ENCODE measurements around the gene IL10.

DNA sequence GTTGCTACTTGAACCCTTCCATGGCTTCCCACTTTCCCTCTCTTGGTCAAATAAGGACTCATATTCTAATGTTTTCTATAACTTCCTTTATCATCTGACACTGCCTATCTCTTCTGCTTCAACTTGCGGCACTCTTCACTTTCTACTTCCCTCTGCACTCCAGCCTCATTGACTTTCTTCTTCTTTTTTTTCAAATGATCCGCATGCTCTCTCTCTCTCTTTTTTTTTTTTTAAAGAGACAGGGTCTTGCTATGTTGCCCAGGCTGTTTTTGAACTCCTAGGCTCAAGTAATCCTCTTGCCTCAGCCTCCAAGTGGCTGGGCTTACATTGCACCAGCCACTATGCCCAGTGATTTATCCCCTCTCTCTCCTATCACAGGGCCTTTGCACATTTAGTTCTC is 7.3 kb upstream of the IL10 start:
- TF ChIP-seq ZNF565 (CRISPR knock-in tag; conservative IDR thresholded peaks at IDR 0.05; ENCODE audit: low read depth) (no peak), ZNF8 (CRISPR knock-in tag; IDR thresholded peaks at IDR 0.05) (no peak), TOX (CRISPR knock-in tag; IDR thresholded peaks at IDR 0.05; ENCODE audit: borderline replicate concordance) (no peak), SNAI2 (CRISPR knock-in tag; IDR thresholded peaks at IDR 0.05) (no peak), ESRRG (CRISPR knock-in tag; IDR thresholded peaks at IDR 0.05) (no peak), BACH2 (CRISPR knock-in tag; IDR thresholded peaks at IDR 0.05; ENCODE audit: borderline replicate concordance) (no peak), ARNTL (CRISPR knock-in tag; IDR thresholded peaks at IDR 0.05; ENCODE audit: borderline replicate concordance, low read depth) (no peak), ZFP3 (CRISPR knock-in tag; IDR thresholded peaks at IDR 0.05) (no peak), RARB (CRISPR knock-in tag; IDR thresholded peaks at IDR 0.05) (no peak), ZNF70 (CRISPR knock-in tag; IDR thresholded peaks at IDR 0.05) (no peak), ISL1 (CRISPR knock-in tag; IDR thresholded peaks at IDR 0.05) (no peak)
- TF ChIP-seq, protein P1, sequence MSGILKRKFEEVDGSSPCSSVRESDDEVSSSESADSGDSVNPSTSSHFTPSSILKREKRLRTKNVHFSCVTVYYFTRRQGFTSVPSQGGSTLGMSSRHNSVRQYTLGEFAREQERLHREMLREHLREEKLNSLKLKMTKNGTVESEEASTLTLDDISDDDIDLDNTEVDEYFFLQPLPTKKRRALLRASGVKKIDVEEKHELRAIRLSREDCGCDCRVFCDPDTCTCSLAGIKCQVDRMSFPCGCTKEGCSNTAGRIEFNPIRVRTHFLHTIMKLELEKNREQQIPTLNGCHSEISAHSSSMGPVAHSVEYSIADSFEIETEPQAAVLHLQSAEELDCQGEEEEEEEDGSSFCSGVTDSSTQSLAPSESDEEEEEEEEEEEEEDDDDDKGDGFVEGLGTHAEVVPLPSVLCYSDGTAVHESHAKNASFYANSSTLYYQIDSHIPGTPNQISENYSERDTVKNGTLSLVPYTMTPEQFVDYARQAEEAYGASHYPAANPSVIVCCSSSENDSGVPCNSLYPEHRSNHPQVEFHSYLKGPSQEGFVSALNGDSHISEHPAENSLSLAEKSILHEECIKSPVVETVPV (CRISPR knock-in tag; IDR thresholded peaks at IDR 0.05) = no peak
- TF ChIP-seq, protein P2, sequence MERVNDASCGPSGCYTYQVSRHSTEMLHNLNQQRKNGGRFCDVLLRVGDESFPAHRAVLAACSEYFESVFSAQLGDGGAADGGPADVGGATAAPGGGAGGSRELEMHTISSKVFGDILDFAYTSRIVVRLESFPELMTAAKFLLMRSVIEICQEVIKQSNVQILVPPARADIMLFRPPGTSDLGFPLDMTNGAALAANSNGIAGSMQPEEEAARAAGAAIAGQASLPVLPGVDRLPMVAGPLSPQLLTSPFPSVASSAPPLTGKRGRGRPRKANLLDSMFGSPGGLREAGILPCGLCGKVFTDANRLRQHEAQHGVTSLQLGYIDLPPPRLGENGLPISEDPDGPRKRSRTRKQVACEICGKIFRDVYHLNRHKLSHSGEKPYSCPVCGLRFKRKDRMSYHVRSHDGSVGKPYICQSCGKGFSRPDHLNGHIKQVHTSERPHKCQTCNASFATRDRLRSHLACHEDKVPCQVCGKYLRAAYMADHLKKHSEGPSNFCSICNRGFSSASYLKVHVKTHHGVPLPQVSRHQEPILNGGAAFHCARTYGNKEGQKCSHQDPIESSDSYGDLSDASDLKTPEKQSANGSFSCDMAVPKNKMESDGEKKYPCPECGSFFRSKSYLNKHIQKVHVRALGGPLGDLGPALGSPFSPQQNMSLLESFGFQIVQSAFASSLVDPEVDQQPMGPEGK (CRISPR knock-in tag; IDR thresholded peaks at IDR 0.05; ENCODE audit: borderline replicate concordance) = no peak
